ENCODE measurements around the gene KLHL2.

GRCh38 chr4:165293061-165293460, 85.7 kb downstream of the KLHL2 start:
- TF ChIP-seq EZH2 (IDR thresholded peaks at IDR 0.05; ENCODE audit: low read depth, unreplicated experiment), result no peak
- no peak for TF ChIP-seq POLR2AphosphoS5 (IDR thresholded peaks at IDR 0.05; ENCODE audit: low read depth)
- no peak for TF ChIP-seq CTCF (conservative IDR thresholded peaks at IDR 0.05; ENCODE audit: low read depth in 2 of 2)
- TF ChIP-seq EZH2phosphoT487 (IDR thresholded peaks at IDR 0.05; ENCODE audit: unreplicated experiment), result no peak
- TF ChIP-seq ZNF114 (CRISPR knock-in tag; IDR thresholded peaks at IDR 0.05), result no peak

Data from GM23338 (cell line).